IMR-90 (cell line): Measurements from ENCODE around the gene PCDHGA10. TPM values are rescaled to one million over a fixed set of nuclear protein-coding genes. Genes with fewer than 3 reads are reported as not detected.
A peak's percentile ranks its signal among the peaks of the same experiment; 100 is the strongest.

Experiments used
- ATAC-seq: fragments of 200-7000 bp; cut with Tn5 transposase; 2 replicates; pipeline ENCODE4 v1.9.1; 2020; ENCODE audit warnings: low read depth, mild to moderate bottlenecking, moderate library complexity
- BruUV-seq: library from RNA; stranded (reverse); fragments of 400-500 nt; replicated peaks from 2 replicates; lab custom pipeline; 2021; lab: Mats Ljungman, UMichigan
- CTCF ChIA-PET: fragments of 300-600 bp; formaldehyde crosslinking; extraction: SDS; loops from one replicate; lab custom pipeline; 2021; ENCODE audit warnings: antibody characterized with exemption; lab: Yijun Ruan, JAX
- POLR2A ChIA-PET: fragments of 300-600 bp; sonication (Branson Sonifier 250); formaldehyde crosslinking; loops from one replicate; lab custom pipeline; 2022; ENCODE audit warnings: antibody characterized with exemption; ENCODE audit not compliant: unreplicated experiment; lab: Charles Lee
- DNase-seq: peaks from one replicate; pipeline ENCODE4 v3.0.0; 2013
- H2AFZ ChIP-seq: replicated peaks from 2 replicates; pipeline ENCODE3; 2013; ENCODE audit warnings: low read length, mild to moderate bottlenecking; ENCODE audit not compliant: poor library complexity
- H2AK5ac ChIP-seq: 2 replicates; pipeline ENCODE4 v1.6.1; 2013; ENCODE audit warnings: low read depth, low read length, inconsistent platforms
- H2AK9ac ChIP-seq: replicated peaks from 2 replicates; pipeline ENCODE3; 2013; ENCODE audit warnings: mild to moderate bottlenecking, low read depth, low read length, moderate library complexity; ENCODE audit not compliant: poor library complexity
- H2BK120ac ChIP-seq: 2 replicates; pipeline ENCODE4 v1.6.1; 2013; ENCODE audit warnings: low read depth, low read length, inconsistent platforms
- H2BK15ac ChIP-seq: 3 replicates; pipeline ENCODE4 v1.6.1; 2013; ENCODE audit warnings: low read depth, low read length, inconsistent platforms
- H2BK20ac ChIP-seq: 2 replicates; pipeline ENCODE4 v1.6.1; 2013; ENCODE audit warnings: low read depth, mild to moderate bottlenecking, inconsistent platforms, low read length, moderate library complexity
- H2BK5ac ChIP-seq: 2 replicates; pipeline ENCODE4 v1.6.1; 2013; ENCODE audit warnings: mild to moderate bottlenecking, low read depth, low read length, inconsistent platforms; ENCODE audit not compliant: poor library complexity, severe bottlenecking
- H3K14ac ChIP-seq: replicated peaks from 2 replicates; pipeline ENCODE4 v1.6.1; 2013; ENCODE audit warnings: low read depth, low read length, inconsistent platforms
- H3K18ac ChIP-seq: 2 replicates; pipeline ENCODE4 v1.6.1; 2013; ENCODE audit warnings: low read depth, low read length, control low read depth
- H3K23ac ChIP-seq: 2 replicates; pipeline ENCODE4 v1.6.1; 2013; ENCODE audit warnings: low read depth, low read length, inconsistent platforms
- H3K27ac ChIP-seq: 2 replicates; pipeline ENCODE4 v1.5.1; 2013; ENCODE audit warnings: mild to moderate bottlenecking, control low read depth, low read length; ENCODE audit not compliant: insufficient read depth
- H3K27me3 ChIP-seq: 2 replicates; pipeline ENCODE4 v1.6.1; 2013; ENCODE audit warnings: low read length; ENCODE audit not compliant: control insufficient read depth, insufficient read depth
- H3K36me3 ChIP-seq: 2 replicates; pipeline ENCODE4 v1.6.1; 2013; ENCODE audit warnings: low read length, mixed read lengths; ENCODE audit not compliant: control insufficient read depth, insufficient read depth
- H3K4ac ChIP-seq: 2 replicates; pipeline ENCODE4 v1.6.1; 2013; ENCODE audit warnings: low read depth, low read length, inconsistent platforms
- H3K4me1 ChIP-seq: 2 replicates; pipeline ENCODE4 v1.6.1; 2013; ENCODE audit warnings: low read length, mixed read lengths; ENCODE audit not compliant: control insufficient read depth, insufficient read depth
- H3K4me2 ChIP-seq: 2 replicates; pipeline ENCODE4 v1.6.1; 2013; ENCODE audit warnings: low read depth, mild to moderate bottlenecking, control low read depth, low read length, moderate library complexity
- H3K4me3 ChIP-seq: 2 replicates; pipeline ENCODE4 v1.5.1; 2013; ENCODE audit warnings: low read depth, mild to moderate bottlenecking, control low read depth, low read length, moderate library complexity; ENCODE audit not compliant: insufficient read depth
- H3K56ac ChIP-seq: 2 replicates; pipeline ENCODE4 v1.6.1; 2013; ENCODE audit warnings: low read length, inconsistent platforms; ENCODE audit not compliant: insufficient read depth; ENCODE audit errors: extremely low read depth
- H3K79me1 ChIP-seq, 2 experiments: 2 replicates each; pipeline ENCODE4 v1.6.1; 2013; ENCODE audit warnings: low read length in 2 of 2, inconsistent platforms in 1 of 2, low read depth in 1 of 2
- H3K9ac ChIP-seq: 2 replicates; pipeline ENCODE4 v1.6.1; 2013; ENCODE audit warnings: low read depth, low read length, control low read depth
- H3K9me1 ChIP-seq: 2 replicates; pipeline ENCODE4 v1.6.1; 2013; ENCODE audit warnings: low read length, inconsistent platforms; ENCODE audit not compliant: insufficient read depth
- H3K9me3 ChIP-seq: 2 replicates; pipeline ENCODE4 v1.6.1; 2013; ENCODE audit warnings: low read length; ENCODE audit not compliant: control insufficient read depth, insufficient read depth
- H4K20me1 ChIP-seq: 2 replicates; pipeline ENCODE4 v1.6.1; 2013; ENCODE audit warnings: low read length, inconsistent platforms; ENCODE audit not compliant: insufficient read depth
- H4K5ac ChIP-seq: 2 replicates; pipeline ENCODE4 v1.6.1; 2013; ENCODE audit warnings: mild to moderate bottlenecking, low read depth, low read length, control low read depth
- H4K8ac ChIP-seq, 2 experiments: 2 replicates each; pipeline ENCODE4 v1.6.1; 2013; ENCODE audit warnings: low read depth in 2 of 2, low read length in 2 of 2, control low read depth in 1 of 2, inconsistent platforms in 1 of 2
- H4K91ac ChIP-seq: 2 replicates; pipeline ENCODE4 v1.6.1; 2013; ENCODE audit warnings: low read depth, low read length, inconsistent platforms; ENCODE audit not compliant: insufficient read depth
- BHLHE40 ChIP-seq: fragments of 150-350 bp; IDR thresholded peaks from 2 replicates; pipeline ENCODE4 v1.6.1; 2016; ENCODE audit warnings: mild to moderate bottlenecking, low read depth, low read length
- CEBPB ChIP-seq: IDR thresholded peaks from 2 replicates; pipeline ENCODE4 v1.6.1; 2012; ENCODE audit warnings: low read depth, low read length, improper control_type of control experiment
- CHD1 ChIP-seq: IDR thresholded peaks from 2 replicates; pipeline ENCODE4 v1.6.1; 2012; ENCODE audit warnings: low read depth, low read length, improper control_type of control experiment
- FOS ChIP-seq: fragments of 150-350 bp; IDR thresholded peaks from 2 replicates; pipeline ENCODE4 v1.6.1; 2016; ENCODE audit warnings: low read depth, low read length
- MAFK ChIP-seq: IDR thresholded peaks from 2 replicates; pipeline ENCODE4 v1.6.1; 2012; ENCODE audit warnings: low read depth, low read length, improper control_type of control experiment
- MAZ ChIP-seq: IDR thresholded peaks from 2 replicates; pipeline ENCODE4 v1.6.1; 2012; ENCODE audit warnings: low read depth, mild to moderate bottlenecking, low read length, improper control_type of control experiment, moderate library complexity, borderline replicate concordance
- MXI1 ChIP-seq: IDR thresholded peaks from 2 replicates; pipeline ENCODE4 v1.6.1; 2012; ENCODE audit warnings: low read depth, mild to moderate bottlenecking, low read length, moderate library complexity, borderline replicate concordance
- NFE2L2 ChIP-seq: fragments of 150-350 bp; IDR thresholded peaks from 2 replicates; pipeline ENCODE4 v1.6.1; 2016; ENCODE audit warnings: low read depth, mild to moderate bottlenecking, low read length
- POLR2A ChIP-seq: IDR thresholded peaks from 2 replicates; pipeline ENCODE4 v1.6.1; 2012; ENCODE audit warnings: mild to moderate bottlenecking, low read depth, low read length
- RAD21 ChIP-seq: IDR thresholded peaks from 2 replicates; pipeline ENCODE4 v1.6.1; 2012; ENCODE audit warnings: low read length, improper control_type of control experiment
- RCOR1 ChIP-seq: IDR thresholded peaks from 2 replicates; pipeline ENCODE4 v1.6.1; 2012; ENCODE audit warnings: mild to moderate bottlenecking, low read length, improper control_type of control experiment; ENCODE audit not compliant: insufficient replicate concordance
- RFX5 ChIP-seq: IDR thresholded peaks from 2 replicates; pipeline ENCODE4 v1.8.0; 2012; ENCODE audit warnings: low read depth, mild to moderate bottlenecking, low read length, moderate library complexity
- SMC3 ChIP-seq: fragments of 150-350 bp; IDR thresholded peaks from 2 replicates; pipeline ENCODE4 v1.6.1; 2016; ENCODE audit warnings: low read depth, mild to moderate bottlenecking, antibody characterized with exemption, low read length, moderate library complexity
- WGBS, 2 experiments: methylation state at CpG; one replicate each; pipeline versions ENCODE4 v1.1.5 to v1.1.7; 2013; ENCODE audit warnings: missing lambda C conversion rate in 2 of 2; ENCODE audit not compliant: insufficient read length in 1 of 2; ENCODE audit errors: extremely low coverage in 2 of 2; 5-methylcytosine and 5-hydroxymethylcytosine counted together
- dilution Hi-C: fragments of 300-500 bp; cut with HindIII; formaldehyde crosslinking; loops from one replicate; pipeline ENCODE4 v1.14.3; 2018; ENCODE audit warnings: low sequenced_read_pairs; ENCODE audit not compliant: unreplicated experiment
- in situ Hi-C: fragments of 300-500 bp; cut with MboI; formaldehyde crosslinking; loops from 3 replicates; pipeline ENCODE4 v1.14.3; 2019; ENCODE audit warnings: low sequenced_read_pairs, inconsistent platforms, mixed read lengths
- intact Hi-C: fragments of 100-400 bp; cut with micrococcal nuclease; formaldehyde crosslinking; loops from 2 replicates; pipeline ENCODE4 v1.10.0; 2022
- polyA plus RNA-seq, 3 experiments: library from polyadenylated mRNA; depleted of rRNA; stranded (reverse); fragments of >200 nt; gene quantifications; 2 replicates each; pipeline ENCODE4 v1.2.3, GENCODE V29; 2012; ENCODE audit warnings: low replicate concordance in 1 of 3
- total RNA-seq: library from RNA; depleted of rRNA; stranded (reverse); fragments of >200 nt; gene quantifications from 2 replicates; pipeline ENCODE4 v1.2.3, GENCODE V29; 2012
- TF ChIP-seq, protein P1 (sequence below): fragments of 150-350 bp; IDR thresholded peaks from 2 replicates; pipeline ENCODE4 v1.6.1; 2017; ENCODE audit warnings: mild to moderate bottlenecking, antibody characterized with exemption, low read length, low read depth

Gene PCDHGA10
- total and polyA plus RNA-seq, 2 of the 4 experiments (the other 2 are of a cell fraction), result 3.4 to 6.6 TPM

DNA sequence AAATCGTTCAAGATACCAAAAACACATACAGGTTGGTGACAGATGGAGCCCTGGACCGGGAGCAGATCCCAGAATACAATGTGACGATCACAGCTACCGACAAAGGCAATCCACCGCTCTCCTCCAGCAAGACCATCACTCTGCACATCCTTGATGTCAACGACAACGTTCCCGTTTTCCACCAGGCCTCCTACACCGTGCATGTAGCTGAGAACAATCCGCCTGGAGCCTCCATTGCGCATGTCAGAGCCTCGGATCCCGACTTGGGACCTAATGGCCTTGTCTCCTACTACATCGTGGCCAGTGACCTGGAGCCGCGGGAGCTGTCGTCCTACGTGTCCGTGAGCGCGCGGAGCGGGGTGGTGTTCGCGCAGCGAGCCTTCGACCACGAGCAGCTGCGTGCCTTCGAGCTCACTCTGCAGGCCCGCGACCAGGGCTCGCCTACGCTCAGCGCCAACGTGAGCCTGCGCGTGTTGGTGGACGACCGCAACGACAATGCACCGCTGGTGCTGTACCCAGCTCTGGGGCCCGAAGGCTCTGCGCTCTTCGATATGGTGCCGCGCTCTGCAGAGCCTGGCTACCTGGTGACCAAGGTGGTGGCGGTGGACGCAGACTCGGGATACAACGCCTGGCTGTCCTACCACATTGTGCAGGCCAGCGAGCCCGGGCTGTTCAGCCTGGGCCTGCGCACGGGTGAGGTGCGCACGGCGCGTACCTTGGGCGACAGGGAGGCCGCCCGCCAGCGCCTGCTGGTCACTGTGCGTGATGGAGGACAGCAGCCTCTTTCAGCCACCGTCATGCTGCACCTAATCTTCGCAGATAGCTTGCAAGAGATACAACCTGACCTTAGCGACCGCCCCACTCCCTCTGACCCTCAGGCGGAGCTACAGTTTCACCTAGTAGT is 41.0 kb upstream of the PCDHGA10 start:
- whole genome bisulfite sequencing, 2 experiments, result 38% methylated on average over 53 of the region's 69 CpGs; no CpG with 5 or more reads in 1 of the 2 experiments
- no peaks in the 10 kb centered on the region for H3K9me1 ChIP-seq
- H3K27ac ChIP-seq, result no peak overlapping the region
- H2BK120ac ChIP-seq, result no peak overlapping the region
- no peaks in the 10 kb centered on the region for H3K79me1 ChIP-seq
- H2BK15ac ChIP-seq, result no peak overlapping the region
- H2AK5ac ChIP-seq, result no peak overlapping the region
- H3K4ac ChIP-seq, result no peak overlapping the region
- H2AK9ac ChIP-seq, result no peak overlapping the region
- no peak overlapping the region for H4K5ac ChIP-seq
- H4K8ac ChIP-seq, result no peak overlapping the region
- intact Hi-C loops (no loop called here), in situ Hi-C loops (no loop called here), dilution Hi-C loops (no loop called here)
- POLR2A ChIA-PET, result no interaction called here
- no peak overlapping the region for H3K56ac ChIP-seq
- H2BK5ac ChIP-seq, result no peak overlapping the region
- H4K91ac ChIP-seq, result no peak overlapping the region
- H3K14ac ChIP-seq, result no peak overlapping the region
- H3K4me3 ChIP-seq, result no peak overlapping the region
- BruUV-seq, result no TSS peak
- no peaks in the 10 kb centered on the region for H3K4me1 ChIP-seq
- H3K18ac ChIP-seq, result no peak overlapping the region
- H3K4me2 ChIP-seq, result no peak overlapping the region; the same call in 1 of the 2 replicates
- CTCF ChIA-PET, result interaction anchor here (1.3 kb wide), 1 partner anchor 192 kb away, joined by 4 read pairs; no protein-coding TSS in a partner anchor
- no peaks in the 10 kb centered on the region for H3K27me3 ChIP-seq
- H3K36me3 ChIP-seq, result peaks cover 23% of the 10 kb centered on the region
- no peak for TF ChIP-seq POLR2A
- TF ChIP-seq FOS, result no peak
- TF ChIP-seq RCOR1, result no peak
- TF ChIP-seq BHLHE40, result no peak
- no peak for TF ChIP-seq RFX5
- TF ChIP-seq NFE2L2, result no peak
- no peak for TF ChIP-seq MXI1
- no peak for TF ChIP-seq SMC3
- TF ChIP-seq CHD1, result no peak
- no peak for TF ChIP-seq MAZ
- TF ChIP-seq, protein P1, sequence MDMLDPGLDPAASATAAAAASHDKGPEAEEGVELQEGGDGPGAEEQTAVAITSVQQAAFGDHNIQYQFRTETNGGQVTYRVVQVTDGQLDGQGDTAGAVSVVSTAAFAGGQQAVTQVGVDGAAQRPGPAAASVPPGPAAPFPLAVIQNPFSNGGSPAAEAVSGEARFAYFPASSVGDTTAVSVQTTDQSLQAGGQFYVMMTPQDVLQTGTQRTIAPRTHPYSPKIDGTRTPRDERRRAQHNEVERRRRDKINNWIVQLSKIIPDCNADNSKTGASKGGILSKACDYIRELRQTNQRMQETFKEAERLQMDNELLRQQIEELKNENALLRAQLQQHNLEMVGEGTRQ, result no peak
- TF ChIP-seq CEBPB, result no peak
- no peak for TF ChIP-seq RAD21
- TF ChIP-seq MAFK, result no peak
- no peaks in the 10 kb centered on the region for H4K20me1 ChIP-seq
- peak overlapping the region; percentile 49 for H2AFZ ChIP-seq
- H3K9me3 ChIP-seq, result peaks cover 57% of the 10 kb centered on the region
- ATAC-seq (no peak), DNase-seq (no peak)
- no peak overlapping the region for H3K9ac ChIP-seq
- no peak overlapping the region for H2BK20ac ChIP-seq
- H3K23ac ChIP-seq, result no peak overlapping the region
